ENCODE measurements around the gene CCSER1.

Gene CCSER1

DNA sequence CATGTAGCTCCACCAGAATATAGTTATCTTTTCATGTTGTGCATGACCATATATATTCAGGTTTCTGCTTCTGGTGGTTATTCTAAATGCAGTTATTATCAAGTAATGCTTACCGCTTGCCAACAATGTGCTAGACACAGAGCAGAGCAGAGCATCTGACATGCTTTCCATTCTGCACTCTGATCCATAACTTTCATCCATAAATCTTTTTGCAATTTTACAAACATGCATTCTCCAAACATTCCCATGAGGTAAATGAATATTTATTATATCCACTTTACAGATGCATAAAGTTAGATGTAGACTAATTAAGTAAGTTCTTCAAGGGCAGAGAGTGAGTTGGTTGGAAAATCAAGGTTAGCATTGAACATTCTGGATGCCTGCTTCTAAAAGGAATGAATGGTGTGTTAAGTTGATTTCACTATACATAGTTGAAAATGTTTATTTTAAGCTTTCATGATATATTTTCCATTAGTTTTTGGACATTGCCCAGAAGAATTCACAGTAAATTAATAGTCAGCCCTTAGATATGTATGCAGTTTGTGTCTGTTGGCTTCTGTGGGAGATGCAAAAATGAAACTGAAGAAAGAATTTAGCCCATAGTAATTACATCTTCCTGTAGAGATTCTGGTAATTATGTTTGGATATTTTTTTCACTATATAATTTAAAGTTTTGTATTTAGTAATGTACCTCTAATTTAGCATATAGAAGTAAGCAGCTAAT is 867.8 kb downstream of the CCSER1 start:
- Mint-ChIP-seq H3K4me1 (no peaks in the 10 kb centered on the region), H3K27ac (no peak overlapping the region), H3K27me3 (no peaks in the 10 kb centered on the region), H3K9me3 (peaks cover 0 to 16% of the 10 kb centered on the region in 2 donors), H3K4me3 (no peak overlapping the region)
- ATAC-seq: no peak
- no peak for DNase-seq

DNA sequence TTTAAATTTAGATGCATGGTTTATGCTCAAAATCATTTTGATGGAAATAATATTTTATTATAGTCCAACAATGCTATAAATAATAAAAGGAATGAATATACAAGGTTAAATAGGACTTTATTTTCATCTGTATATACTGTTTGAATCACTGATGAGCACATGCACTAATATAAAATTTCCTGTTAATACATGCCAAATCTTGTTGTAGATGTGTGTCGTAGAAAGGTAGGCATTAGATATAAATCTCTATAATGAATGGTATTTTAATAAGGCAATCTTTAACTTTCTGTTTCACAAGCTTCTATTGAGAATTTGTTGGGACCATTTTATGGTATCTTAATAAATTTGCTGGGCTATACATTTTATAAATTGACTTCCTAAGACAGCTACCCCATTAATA is 868.8 kb downstream of the CCSER1 start:
- no peak for ATAC-seq

DNA sequence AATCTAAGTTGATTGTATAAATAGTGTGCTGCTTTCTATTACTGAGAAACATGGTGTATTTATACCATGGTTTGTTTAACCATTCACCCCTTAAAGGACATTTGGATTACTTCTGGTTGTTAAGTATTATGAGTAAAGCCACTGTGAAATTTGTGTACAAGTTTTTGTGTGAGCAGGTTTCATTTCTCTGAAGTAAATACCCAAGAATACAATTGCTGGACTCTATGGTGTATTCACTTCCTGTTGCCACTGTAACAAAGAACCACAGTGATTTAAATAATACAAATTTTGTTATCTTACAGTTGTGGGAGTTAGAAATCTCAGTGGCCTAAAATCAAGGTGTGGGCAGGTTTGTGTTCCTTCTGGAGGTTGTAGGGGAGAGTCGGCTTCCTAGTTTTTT is 869.6 kb downstream of the CCSER1 start:
- no peak for DNase-seq
- H3K4me3 Mint-ChIP-seq: no peak overlapping the region
- H3K9me3 Mint-ChIP-seq: peaks cover 0 to 16% of the 10 kb centered on the region in 2 donors
- H3K4me1 Mint-ChIP-seq: no peaks in the 10 kb centered on the region
- no peak for ATAC-seq
- H3K27me3 Mint-ChIP-seq: no peaks in the 10 kb centered on the region
- H3K27ac Mint-ChIP-seq: no peak overlapping the region

More for the DNA sequence above, 868.8 kb downstream of the CCSER1 start:
- no peaks in the 10 kb centered on the region for H3K27me3 Mint-ChIP-seq
- H3K27ac Mint-ChIP-seq: no peak overlapping the region
- no peak for DNase-seq
- H3K4me1 Mint-ChIP-seq: no peaks in the 10 kb centered on the region
- peaks cover 0 to 16% of the 10 kb centered on the region in 2 donors for H3K9me3 Mint-ChIP-seq
- no peak overlapping the region for H3K4me3 Mint-ChIP-seq

DNA sequence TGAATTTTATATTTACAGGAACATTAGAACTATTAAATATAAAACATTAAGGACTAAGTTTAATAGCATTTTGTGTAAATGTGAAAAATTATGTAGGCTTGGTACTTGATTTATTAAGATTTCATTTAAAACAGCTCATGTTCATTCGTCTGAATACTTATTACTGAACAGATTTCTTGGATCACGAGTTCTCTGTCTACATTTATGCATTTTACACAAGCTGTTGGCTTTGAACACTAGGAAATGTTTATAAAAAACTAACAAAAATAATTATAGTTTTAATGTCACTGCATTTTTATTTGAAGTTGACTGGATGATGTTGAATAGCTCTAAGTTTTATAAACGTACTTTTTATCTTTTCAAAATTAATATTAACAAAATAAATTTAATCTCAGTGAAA is 888.7 kb downstream of the CCSER1 start:
- H3K27me3 Mint-ChIP-seq: no peaks in the 10 kb centered on the region
- no peak for ATAC-seq
- no peak for DNase-seq
- H3K27ac Mint-ChIP-seq: no peak overlapping the region
- H3K9me3 Mint-ChIP-seq: peaks cover 8% of the 10 kb centered on the region in 2 donors
- H3K4me3 Mint-ChIP-seq: no peak overlapping the region
- H3K4me1 Mint-ChIP-seq: no peaks in the 10 kb centered on the region

DNA sequence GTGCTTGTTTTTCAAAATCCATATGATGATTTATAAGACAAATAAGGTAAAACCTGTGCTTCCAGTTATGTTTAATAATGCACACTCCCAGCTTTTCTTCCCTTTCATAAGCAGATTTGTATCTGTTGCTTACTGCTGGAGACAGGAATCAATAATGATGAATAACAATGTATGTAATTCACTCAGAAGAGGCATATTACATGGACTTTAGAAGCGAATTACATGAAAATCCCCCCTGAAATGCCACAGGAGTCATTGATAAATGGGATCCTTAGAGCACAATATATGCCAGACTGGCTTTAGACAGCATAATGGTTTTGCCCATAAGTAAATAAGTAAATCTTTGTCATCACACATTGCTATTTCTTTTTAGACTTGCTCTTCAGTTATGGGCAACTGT is 892.3 kb downstream of the CCSER1 start:
- Mint-ChIP-seq H3K4me1 (no peaks in the 10 kb centered on the region), H3K9me3 (peaks cover 8% of the 10 kb centered on the region in 2 donors), H3K27ac (no peak overlapping the region), H3K4me3 (no peak overlapping the region), H3K27me3 (no peaks in the 10 kb centered on the region)
- ATAC-seq (no peak), DNase-seq (no peak)

DNA sequence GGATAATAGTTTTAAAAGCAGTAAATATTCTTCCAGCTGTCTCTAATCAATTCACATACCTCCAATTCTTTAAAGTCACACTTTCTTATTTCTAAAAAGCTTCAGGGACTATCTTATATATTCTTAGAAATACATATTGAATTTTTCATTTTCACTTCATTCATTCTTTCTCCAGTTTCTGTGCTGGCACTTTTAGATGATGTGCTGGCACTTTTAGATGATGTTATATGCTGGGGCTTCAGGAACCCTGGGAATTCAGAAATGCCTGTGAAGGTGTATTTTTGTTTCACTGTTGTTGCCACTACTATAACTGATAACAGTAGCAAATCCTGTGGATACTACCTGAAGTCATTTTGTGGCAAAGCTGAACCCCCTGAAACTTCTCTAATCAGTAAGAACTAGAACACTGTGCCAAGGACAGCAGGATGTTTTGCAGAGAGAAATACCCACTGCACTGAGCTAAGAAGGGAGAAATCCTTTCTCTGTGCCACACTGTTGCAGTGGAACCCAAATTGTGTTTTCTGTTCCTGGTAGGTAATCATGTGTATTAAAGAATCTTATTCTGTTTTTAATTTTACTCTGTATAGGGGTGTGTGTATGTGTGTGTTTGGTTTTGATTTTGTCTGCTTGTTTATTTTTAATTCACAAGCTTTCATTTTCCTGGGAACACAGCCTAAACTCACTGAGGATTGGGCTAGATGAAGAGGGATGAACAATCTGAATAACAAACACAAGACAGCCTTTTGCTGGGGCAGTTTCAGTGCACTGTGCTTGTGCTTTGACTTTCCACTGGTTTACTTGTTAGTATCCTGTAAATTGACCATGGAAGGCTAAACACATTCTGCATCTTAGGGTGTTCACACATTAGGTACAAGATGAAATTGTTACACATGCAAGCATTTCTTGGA is 898.3 kb downstream of the CCSER1 start:
- Mint-ChIP-seq H3K9me3 (no peaks in the 10 kb centered on the region), H3K4me3 (no peak overlapping the region), H3K27me3 (no peaks in the 10 kb centered on the region), H3K4me1 (no peaks in the 10 kb centered on the region), H3K27ac (no peak overlapping the region)
- DNase-seq: no peak
- no peak for ATAC-seq

DNA sequence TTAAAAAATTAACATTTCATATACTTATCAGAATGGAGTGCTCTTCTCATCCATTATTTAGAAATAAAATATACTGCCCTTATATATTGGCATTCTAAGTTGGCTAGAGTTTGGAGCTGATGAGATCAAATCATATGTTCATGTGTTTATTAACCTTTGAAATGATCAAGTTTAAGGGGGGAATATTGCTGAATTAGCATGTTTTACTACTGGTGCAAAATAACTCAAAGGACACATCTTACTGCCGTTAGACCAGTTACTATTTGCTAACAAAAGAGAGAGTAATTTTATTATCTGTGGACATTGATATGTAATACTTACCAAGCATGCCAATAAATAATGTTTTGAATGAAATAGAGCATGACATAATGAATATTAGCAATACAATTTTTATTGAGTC is 901.0 kb downstream of the CCSER1 start:
- Mint-ChIP-seq H3K4me1 (no peaks in the 10 kb centered on the region), H3K4me3 (no peak overlapping the region), H3K9me3 (no peaks in the 10 kb centered on the region), H3K27ac (no peak overlapping the region), H3K27me3 (no peaks in the 10 kb centered on the region)
- ATAC-seq (no peak), DNase-seq (no peak)

DNA sequence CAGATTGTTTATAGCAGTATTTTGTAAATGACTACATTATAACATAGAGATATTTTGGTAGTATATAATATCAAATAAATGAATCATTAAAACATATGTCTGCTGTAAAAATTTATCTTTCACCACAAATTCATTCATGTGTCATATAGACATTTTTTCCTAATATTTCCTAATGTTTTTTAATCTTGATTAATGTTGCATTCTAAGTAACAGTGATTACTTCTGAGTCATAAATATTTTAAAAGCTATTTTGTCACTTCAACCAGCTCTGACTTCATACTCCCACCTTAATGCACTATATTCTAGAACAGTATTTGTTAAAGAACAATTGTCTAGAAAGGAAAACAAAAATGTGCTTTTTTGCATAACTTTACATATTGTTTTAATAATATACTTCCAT is 904.6 kb downstream of the CCSER1 start:
- Mint-ChIP-seq H3K4me3 (no peak overlapping the region), H3K4me1 (no peaks in the 10 kb centered on the region), H3K27me3 (no peaks in the 10 kb centered on the region), H3K9me3 (no peaks in the 10 kb centered on the region), H3K27ac (no peak overlapping the region)
- ATAC-seq (no peak), DNase-seq (no peak)

DNA sequence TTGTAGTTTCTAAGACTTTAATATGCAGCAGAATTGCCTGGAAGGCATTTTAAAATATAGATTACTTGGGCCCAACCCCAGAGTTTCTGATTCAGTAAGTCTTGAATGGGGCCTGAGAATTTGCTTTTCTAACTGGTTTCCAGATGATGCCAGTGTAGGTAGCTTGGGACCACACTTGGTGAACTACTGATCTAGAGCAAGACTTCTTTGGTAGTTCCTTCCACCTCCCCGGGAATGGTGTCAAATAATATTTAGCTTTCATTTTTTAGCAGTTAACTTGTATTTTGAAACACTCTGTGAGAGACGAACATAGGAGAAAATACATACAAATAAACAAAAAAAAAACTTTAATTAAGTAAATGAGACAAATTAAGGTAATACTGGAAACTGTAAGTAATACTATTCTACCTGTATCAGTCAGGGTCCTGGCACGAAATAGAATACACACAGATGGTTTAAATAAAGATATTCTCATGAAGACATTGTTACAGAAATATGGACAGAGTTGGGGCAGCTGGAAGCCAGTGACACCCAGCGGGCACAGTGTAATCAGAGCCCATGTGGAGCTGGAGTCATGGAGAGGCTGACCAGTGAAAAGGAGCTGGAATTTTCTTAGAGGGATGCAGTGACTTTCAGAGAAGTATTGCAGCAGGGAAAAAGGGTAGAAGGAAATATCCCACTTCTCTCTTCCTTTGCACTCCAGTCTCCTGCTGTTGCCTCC is 905.7 kb downstream of the CCSER1 start:
- ATAC-seq: no peak

DNA sequence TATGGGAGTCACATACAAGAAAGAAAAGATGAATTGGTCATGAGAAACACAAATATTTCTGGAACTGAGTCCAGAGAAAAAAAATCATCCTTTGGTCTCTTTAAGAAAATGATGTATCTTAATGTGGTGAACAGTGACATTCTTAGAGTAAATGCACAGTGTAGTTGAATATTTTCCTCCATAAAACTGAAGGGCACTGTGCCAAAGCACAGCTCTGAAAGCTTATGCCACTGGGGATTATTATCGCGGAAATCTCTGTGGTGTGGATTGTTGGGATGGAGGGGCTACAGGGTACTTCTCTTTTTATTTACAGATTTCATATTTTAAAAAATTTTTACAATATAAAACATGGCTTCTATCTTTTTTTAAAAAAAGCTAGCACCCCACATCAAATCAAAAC is 908.1 kb downstream of the CCSER1 start:
- no peak overlapping the region for H3K4me3 Mint-ChIP-seq
- no peaks in the 10 kb centered on the region for H3K4me1 Mint-ChIP-seq
- DNase-seq (no peak), ATAC-seq (no peak)
- H3K27me3 Mint-ChIP-seq: no peaks in the 10 kb centered on the region
- H3K9me3 Mint-ChIP-seq: peaks cover 0 to 8% of the 10 kb centered on the region in 2 donors
- no peak overlapping the region for H3K27ac Mint-ChIP-seq

More for the DNA sequence above, 905.7 kb downstream of the CCSER1 start:
- Mint-ChIP-seq H3K9me3 (peaks cover 0 to 8% of the 10 kb centered on the region in 2 donors), H3K27me3 (no peaks in the 10 kb centered on the region), H3K4me3 (no peak overlapping the region), H3K4me1 (no peaks in the 10 kb centered on the region), H3K27ac (no peak overlapping the region)
- DNase-seq: no peak

DNA sequence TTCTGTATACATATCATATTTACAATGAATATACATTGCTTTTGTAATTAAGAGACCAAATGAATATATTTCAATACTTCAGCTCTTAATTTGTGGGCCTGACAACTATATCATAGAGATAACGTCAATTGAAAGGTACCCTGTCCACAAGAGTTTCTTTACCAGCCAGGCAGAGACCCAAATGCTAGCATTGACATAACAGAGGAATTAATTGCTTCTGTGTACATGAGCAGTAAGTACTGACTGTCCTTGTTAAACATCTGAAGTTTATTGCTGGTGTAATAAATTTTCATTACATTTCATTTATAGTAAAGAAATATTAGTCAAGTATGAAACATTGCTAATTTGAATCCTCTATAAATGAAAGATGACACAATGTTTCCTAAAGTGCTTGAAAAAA is 910.8 kb downstream of the CCSER1 start:
- no peak for ATAC-seq
- Mint-ChIP-seq H3K4me3 (no peak overlapping the region), H3K4me1 (no peaks in the 10 kb centered on the region), H3K27me3 (no peaks in the 10 kb centered on the region), H3K9me3 (peaks cover 0 to 8% of the 10 kb centered on the region in 2 donors), H3K27ac (no peak overlapping the region)
- no peak for DNase-seq

DNA sequence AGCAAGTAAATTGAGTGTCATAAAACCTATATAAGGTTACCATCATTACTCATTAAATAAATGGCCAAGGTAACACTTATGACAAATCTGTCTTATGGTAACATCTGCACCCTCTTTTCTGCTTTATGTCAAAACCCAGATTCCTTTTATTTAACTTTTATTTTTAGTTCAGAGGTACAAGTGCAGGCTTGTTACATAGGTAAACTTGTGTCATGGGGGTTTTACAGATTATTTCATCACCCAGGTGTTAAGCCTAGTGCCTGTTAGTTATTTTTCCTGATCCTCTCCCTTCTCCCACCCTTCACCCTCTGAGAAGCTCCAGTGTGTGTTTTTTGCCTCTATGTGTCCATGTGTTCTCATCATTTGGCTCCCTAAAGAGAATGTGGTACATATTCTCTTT is 930.7 kb downstream of the CCSER1 start:
- no peak for ATAC-seq
- no peak for DNase-seq
- Mint-ChIP-seq H3K4me1 (no peaks in the 10 kb centered on the region), H3K4me3 (no peak overlapping the region), H3K27ac (no peak overlapping the region), H3K9me3 (peaks cover 5 to 8% of the 10 kb centered on the region in 2 donors), H3K27me3 (no peaks in the 10 kb centered on the region)

DNA sequence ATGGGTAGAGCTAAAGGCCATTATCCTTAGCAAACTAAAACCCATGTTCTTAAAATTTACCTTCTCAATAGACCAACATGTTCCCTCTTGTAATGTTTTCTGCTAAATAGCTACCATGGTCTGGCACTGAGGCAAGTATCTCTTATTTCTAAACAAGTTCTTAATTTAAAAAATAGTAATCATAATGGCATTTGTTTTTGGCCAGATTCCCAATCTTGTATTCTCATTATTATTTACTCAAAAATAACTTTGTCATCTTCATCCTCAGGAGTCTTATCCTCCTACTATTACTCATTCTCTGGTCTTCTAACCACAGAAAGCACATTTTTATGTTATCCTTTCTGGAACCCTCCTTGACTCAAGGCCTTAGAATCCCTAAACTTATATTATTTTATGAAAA is 931.2 kb downstream of the CCSER1 start:
- no peaks in the 10 kb centered on the region for H3K4me1 Mint-ChIP-seq
- peaks cover 5 to 8% of the 10 kb centered on the region in 2 donors for H3K9me3 Mint-ChIP-seq
- DNase-seq (no peak), ATAC-seq (no peak)
- H3K4me3 Mint-ChIP-seq: no peak overlapping the region
- no peaks in the 10 kb centered on the region for H3K27me3 Mint-ChIP-seq
- H3K27ac Mint-ChIP-seq: no peak overlapping the region

DNA sequence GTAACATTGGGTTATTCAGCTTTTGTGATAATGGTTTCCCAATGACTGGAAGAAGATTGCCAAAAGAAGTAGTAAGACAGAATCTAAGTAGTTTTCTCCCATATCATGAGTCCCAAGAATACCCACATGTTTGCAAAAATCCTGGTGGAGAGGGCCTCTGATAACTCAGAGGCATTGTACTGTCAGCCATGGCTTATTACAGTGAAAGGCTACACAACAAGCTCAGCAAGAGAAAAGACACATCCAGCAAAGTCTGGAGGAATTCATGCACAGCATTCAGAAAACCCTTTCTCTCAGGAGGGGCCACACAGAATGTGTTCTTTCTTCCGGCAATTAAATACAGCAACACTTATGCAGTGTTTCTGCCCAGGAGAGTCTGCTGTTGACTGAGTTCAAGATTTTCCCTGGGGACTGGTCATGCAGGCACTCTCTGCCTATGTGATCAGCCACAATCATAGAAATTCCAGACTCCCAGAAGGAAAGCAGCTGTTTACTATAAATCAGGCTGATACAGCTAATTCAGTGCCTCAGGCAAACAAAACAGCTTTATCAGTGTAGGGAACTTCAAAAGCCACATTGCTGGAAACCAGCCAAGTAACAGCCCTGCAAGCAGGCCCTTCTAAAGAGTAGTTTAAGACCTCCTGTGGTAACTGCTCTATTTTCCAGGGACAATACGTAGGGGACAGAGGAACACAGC is 937.1 kb downstream of the CCSER1 start:
- no peak overlapping the region for H3K27ac Mint-ChIP-seq
- H3K4me3 Mint-ChIP-seq: no peak overlapping the region
- H3K27me3 Mint-ChIP-seq: no peaks in the 10 kb centered on the region
- no peaks in the 10 kb centered on the region for H3K9me3 Mint-ChIP-seq
- no peaks in the 10 kb centered on the region for H3K4me1 Mint-ChIP-seq
- no peak for ATAC-seq
- no peak for DNase-seq

DNA sequence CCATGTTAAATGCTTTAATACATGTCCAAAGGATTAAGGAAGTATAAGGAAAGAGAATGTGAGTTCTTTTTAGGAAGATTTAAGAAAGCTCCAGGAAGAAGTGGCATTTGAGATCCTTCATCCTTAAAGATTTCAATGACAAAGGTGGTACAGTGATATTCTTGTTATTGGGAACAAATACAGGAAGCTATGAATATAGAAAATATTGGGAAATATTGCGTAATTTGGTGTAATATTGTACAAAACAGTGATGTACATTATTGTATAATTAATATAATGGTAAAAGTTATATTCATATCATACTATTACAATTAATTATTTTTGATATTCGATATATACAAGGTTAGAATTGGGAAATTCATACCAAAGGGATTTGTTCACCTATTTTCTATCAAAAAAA is 937.9 kb downstream of the CCSER1 start:
- no peak for DNase-seq
- no peaks in the 10 kb centered on the region for H3K27me3 Mint-ChIP-seq
- H3K9me3 Mint-ChIP-seq: no peaks in the 10 kb centered on the region
- ATAC-seq: no peak
- no peaks in the 10 kb centered on the region for H3K4me1 Mint-ChIP-seq
- no peak overlapping the region for H3K4me3 Mint-ChIP-seq
- no peak overlapping the region for H3K27ac Mint-ChIP-seq
